GM18511 (cell line): Measurements from ENCODE around the gene IPPK.
A peak's percentile ranks its signal among the peaks of the same experiment; 100 is the strongest.

Source experiments
- ATAC-seq: cut with Tn5 transposase; IDR thresholded peaks from one replicate; pipeline ENCODE4 v1.9.1; 2021; ENCODE audit warnings: mild to moderate bottlenecking, moderate library complexity; ENCODE audit not compliant: unreplicated experiment

Gene IPPK

GRCh38 chr9:92669890-92670708, at the start of gene IPPK:
Gene IPPK (minus strand): TSS chr9:92670131. CDS start chr9:92669988, 143 bp downstream.
- ATAC-seq = peak; percentile 96

GRCh38 chr9:92719028-92719647, 49.2 kb upstream of the IPPK start:
- ATAC-seq = no peak

- ATAC-seq = no peak
Measured at GRCh38 chr9:92718086-92719001, 48.4 kb upstream of the IPPK start.

- ATAC-seq = peak; percentile 61
Measured at GRCh38 chr9:92717201-92718085, 47.5 kb upstream of the IPPK start.

GRCh38 chr9:92716557-92716956, 46.6 kb upstream of the IPPK start:
- peak; percentile 66 for ATAC-seq

GRCh38 chr9:92715488-92716231, 45.7 kb upstream of the IPPK start:
- ATAC-seq = no peak

GRCh38 chr9:92714787-92715487, 45.0 kb upstream of the IPPK start:
- ATAC-seq = no peak

GRCh38 chr9:92714016-92714415, 44.1 kb upstream of the IPPK start:
- no peak for ATAC-seq

- ATAC-seq = no peak
Measured at GRCh38 chr9:92713528-92713927, 43.6 kb upstream of the IPPK start.

- no peak for ATAC-seq
Measured at GRCh38 chr9:92712767-92713166, 42.8 kb upstream of the IPPK start.

GRCh38 chr9:92711844-92712243, 41.9 kb upstream of the IPPK start:
- no peak for ATAC-seq

GRCh38 chr9:92711146-92711545, 41.2 kb upstream of the IPPK start:
- ATAC-seq = no peak

GRCh38 chr9:92710368-92710767, 40.4 kb upstream of the IPPK start:
- ATAC-seq = no peak

GRCh38 chr9:92709954-92710353, 40.0 kb upstream of the IPPK start:
- no peak for ATAC-seq

GRCh38 chr9:92709240-92709639, 39.3 kb upstream of the IPPK start:
- ATAC-seq = no peak

GRCh38 chr9:92707530-92707929, 37.6 kb upstream of the IPPK start:
- no peak for ATAC-seq

GRCh38 chr9:92706218-92706940, 36.4 kb upstream of the IPPK start:
- peak; percentile 76 for ATAC-seq

- no peak for ATAC-seq
Measured at GRCh38 chr9:92704528-92704927, 34.6 kb upstream of the IPPK start.
